ENCODE results near the gene LUC7L3. TPM values are rescaled to one million over a fixed set of nuclear protein-coding genes. Genes with fewer than 3 reads are reported as not detected.

LUC7L3 gene
- total and polyA plus RNA-seq, 2 donors (not counting 3 experiments of a cell fraction or from before 2014, with no cell fraction given): 70.9 to 113 TPM

DNA sequence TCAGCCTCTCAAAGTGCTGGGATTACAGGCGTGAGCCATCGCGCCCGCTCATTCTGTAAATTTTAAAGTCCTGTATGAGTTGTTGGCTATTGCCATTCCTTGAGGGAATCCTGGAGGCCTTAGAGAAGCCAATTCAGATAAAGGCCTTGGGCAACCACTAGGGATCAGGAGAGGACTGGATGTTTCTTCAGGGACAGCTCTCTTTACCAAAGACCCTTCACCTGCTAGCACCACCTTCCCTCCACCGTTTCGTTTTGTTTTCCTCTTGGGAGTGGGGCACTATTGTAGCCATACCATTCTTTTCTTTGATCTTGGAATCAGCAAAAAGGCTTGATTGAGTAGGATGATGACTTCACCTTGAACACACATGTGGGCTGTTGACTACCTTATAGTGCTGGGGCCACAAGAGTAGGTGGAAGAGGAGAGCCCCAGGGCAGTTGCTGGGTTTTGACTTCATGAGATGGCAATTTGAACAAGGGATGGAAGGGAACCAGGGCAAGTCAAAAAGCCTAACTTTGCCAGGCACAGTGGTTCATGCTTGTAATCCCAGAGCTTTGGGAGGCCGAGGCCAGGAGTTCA lies 54.9 kb downstream of the LUC7L3 start:
- H3K9me3 ChIP-seq (replicated peaks; ENCODE audit: control insufficient read depth, insufficient read depth, low read length): no peaks in the 10 kb centered on the region
- H3K4me3 ChIP-seq (replicated peaks in 1 of 3; ENCODE audit: insufficient read depth in 1 of 3, low read depth in 1 of 3, low read length in 3 of 3): no peak overlapping the region
- no peak for DNase-seq (ENCODE audit: low read depth, low spot score)
- H3K4me1 ChIP-seq (ENCODE audit: control insufficient read depth, extremely low read depth, insufficient read depth, low read length): no peaks in the 10 kb centered on the region
- H3K79me2 ChIP-seq (ENCODE audit: control insufficient read depth, insufficient read depth, low read length): no peaks in the 10 kb centered on the region
- no peaks in the 10 kb centered on the region for H3K9me1 ChIP-seq (replicated peaks; ENCODE audit: control insufficient read depth, extremely low read depth, insufficient read depth, low read length)
- intact Hi-C loops (cut with micrococcal nuclease): no loop called here
- no peak overlapping the region for H3K4me2 ChIP-seq (ENCODE audit: insufficient read depth, low read length)
- no peak overlapping the region for H3K27ac ChIP-seq (ENCODE audit: insufficient read depth, low read depth, low read length)
- dilution Hi-C loops (cut with MboI; ENCODE audit: extremely low pct_ligation_motif_present, low sequenced_read_pairs): no loop called here
- TF ChIP-seq, protein P1, sequence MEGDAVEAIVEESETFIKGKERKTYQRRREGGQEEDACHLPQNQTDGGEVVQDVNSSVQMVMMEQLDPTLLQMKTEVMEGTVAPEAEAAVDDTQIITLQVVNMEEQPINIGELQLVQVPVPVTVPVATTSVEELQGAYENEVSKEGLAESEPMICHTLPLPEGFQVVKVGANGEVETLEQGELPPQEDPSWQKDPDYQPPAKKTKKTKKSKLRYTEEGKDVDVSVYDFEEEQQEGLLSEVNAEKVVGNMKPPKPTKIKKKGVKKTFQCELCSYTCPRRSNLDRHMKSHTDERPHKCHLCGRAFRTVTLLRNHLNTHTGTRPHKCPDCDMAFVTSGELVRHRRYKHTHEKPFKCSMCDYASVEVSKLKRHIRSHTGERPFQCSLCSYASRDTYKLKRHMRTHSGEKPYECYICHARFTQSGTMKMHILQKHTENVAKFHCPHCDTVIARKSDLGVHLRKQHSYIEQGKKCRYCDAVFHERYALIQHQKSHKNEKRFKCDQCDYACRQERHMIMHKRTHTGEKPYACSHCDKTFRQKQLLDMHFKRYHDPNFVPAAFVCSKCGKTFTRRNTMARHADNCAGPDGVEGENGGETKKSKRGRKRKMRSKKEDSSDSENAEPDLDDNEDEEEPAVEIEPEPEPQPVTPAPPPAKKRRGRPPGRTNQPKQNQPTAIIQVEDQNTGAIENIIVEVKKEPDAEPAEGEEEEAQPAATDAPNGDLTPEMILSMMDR (IDR thresholded peaks at IDR 0.05; ENCODE audit: extremely low read depth in 1 of 2, insufficient read depth in 1 of 2, low read depth in 1 of 2, low read length in 2 of 2): no peak
- TF ChIP-seq, protein P2, sequence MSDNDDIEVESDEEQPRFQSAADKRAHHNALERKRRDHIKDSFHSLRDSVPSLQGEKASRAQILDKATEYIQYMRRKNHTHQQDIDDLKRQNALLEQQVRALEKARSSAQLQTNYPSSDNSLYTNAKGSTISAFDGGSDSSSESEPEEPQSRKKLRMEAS (IDR thresholded peaks at IDR 0.05; ENCODE audit: insufficient read depth, insufficient read length): no peak
- TF ChIP-seq MYC (IDR thresholded peaks at IDR 0.05; ENCODE audit: low read depth, low read length): no peak
- no peak for TF ChIP-seq EZH2 (IDR thresholded peaks at IDR 0.05; ENCODE audit: borderline replicate concordance, low read depth, low read length, severe bottlenecking)
- no peak for TF ChIP-seq FOS (IDR thresholded peaks at IDR 0.05; ENCODE audit: borderline replicate concordance, insufficient read depth, low read length)
- POLR2A ChIA-PET: no interaction called here
- H3K36me3 ChIP-seq (ENCODE audit: control insufficient read depth in 2 of 2, extremely low read depth in 1 of 2, insufficient read depth in 2 of 2, low read length in 2 of 2): no peaks in the 10 kb centered on the region
- no peaks in the 10 kb centered on the region for H4K20me1 ChIP-seq (replicated peaks; ENCODE audit: control insufficient read depth, extremely low read depth, insufficient read depth, low read length)
- CTCF ChIA-PET: interaction anchor here (2.0 kb wide), 1 partner anchor 9 kb away, joined by 14 read pairs; no protein-coding TSS in a partner anchor
- H3K27me3 ChIP-seq (ENCODE audit: control insufficient read depth in 2 of 2, insufficient read depth in 2 of 2, low read length in 2 of 2): no peaks in the 10 kb centered on the region
- FAIRE-seq: no peak
- H3K9ac ChIP-seq (replicated peaks; ENCODE audit: extremely low read depth, insufficient read depth, low read length): no peak overlapping the region
- BruUV-seq (replicated peaks): no TSS peak
- H2AFZ ChIP-seq (ENCODE audit: low read depth, low read length): no peak overlapping the region
